T-helper 2 cell treated with Interferon-gamma antibody and Interleukin-4, amounts not matched to agents 100 ng/mL and 5 ng/mL, for 36 hours (primary cell): ENCODE data around the gene ZNF385A. TPM values are rescaled to one million over a fixed set of nuclear protein-coding genes. Genes with fewer than 3 reads are reported as not detected.

Experiments
- intact Hi-C: fragments of 100-400 bp; cut with micrococcal nuclease; formaldehyde crosslinking; loops from one replicate; pipeline ENCODE4 v1.15.1; 2023
- total RNA-seq: library from RNA; stranded (reverse); gene quantifications from 2 replicates; pipeline ENCODE4 v1.2.3, GENCODE V29; 2022

ZNF385A gene
- total RNA-seq, 1 donor from 2014 or later = 0.57 TPM

GRCh38 chr12:54416687-54417603 is 32.4 kb upstream of the ZNF385A start:
- intact Hi-C loops = loop anchor here (10.0 kb wide), 1 partner anchor 568 kb away; the partner anchor contains the start of gene TESPA1

- intact Hi-C loops = loop anchor here (10.0 kb wide), 1 partner anchor 569 kb away; the partner anchor contains the start of gene TESPA1
These were observed 30.8 kb upstream of the ZNF385A start for GRCh38 chr12:54415221-54415929.

- intact Hi-C loops = loop anchor here (2.0 to 10.0 kb wide), 5 partner anchors 15 to 571 kb away; partner anchors contain the start of genes CBX5, HNRNPA1, NCKAP1L and TESPA1
These were observed 29.0 kb upstream of the ZNF385A start for GRCh38 chr12:54413284-54414190.

- intact Hi-C loops = loop anchor here (2.0 to 10.0 kb wide), 5 partner anchors 14 to 572 kb away; partner anchors contain the start of genes CBX5, HNRNPA1, NCKAP1L and TESPA1
These were observed 28.3 kb upstream of the ZNF385A start for GRCh38 chr12:54412786-54413185.

GRCh38 chr12:54412348-54412747 is 27.8 kb upstream of the ZNF385A start:
- intact Hi-C loops = loop anchor here (2.0 to 10.0 kb wide), 5 partner anchors 14 to 572 kb away; partner anchors contain the start of genes CBX5, HNRNPA1, NCKAP1L and TESPA1

GRCh38 chr12:54411391-54412241 is 27.1 kb upstream of the ZNF385A start:
- intact Hi-C loops = loop anchor here (2.0 to 10.0 kb wide), 5 partner anchors 13 to 573 kb away; partner anchors contain the start of genes CBX5, HNRNPA1, NCKAP1L and TESPA1

GRCh38 chr12:54409267-54409666 is 24.7 kb upstream of the ZNF385A start:
- intact Hi-C loops = no loop called here

GRCh38 chr12:54407183-54407905 is 22.8 kb upstream of the ZNF385A start:
- intact Hi-C loops = no loop called here

GRCh38 chr12:54405573-54405972 is 21.0 kb upstream of the ZNF385A start:
- intact Hi-C loops = no loop called here

- intact Hi-C loops = no loop called here
These were observed 20.6 kb upstream of the ZNF385A start for GRCh38 chr12:54405106-54405505.

GRCh38 chr12:54404061-54405004 is 19.8 kb upstream of the ZNF385A start:
- intact Hi-C loops = no loop called here

GRCh38 chr12:54401119-54401518 is 16.6 kb upstream of the ZNF385A start:
- intact Hi-C loops = no loop called here

GRCh38 chr12:54398995-54399793 is 14.7 kb upstream of the ZNF385A start:
- intact Hi-C loops = loop anchor here (1.0 to 2.0 kb wide), 2 partner anchors 14 to 40 kb away; no protein-coding TSS in a partner anchor

GRCh38 chr12:54398218-54398617 is 13.7 kb upstream of the ZNF385A start:
- intact Hi-C loops = loop anchor here (2.0 kb wide), 1 partner anchor 15 kb away; no protein-coding TSS in a partner anchor

GRCh38 chr12:54397157-54397556 is 12.6 kb upstream of the ZNF385A start:
- intact Hi-C loops = no loop called here

GRCh38 chr12:54395545-54395944 is 11.0 kb upstream of the ZNF385A start:
- intact Hi-C loops = no loop called here

- intact Hi-C loops = no loop called here
These were observed 10.5 kb upstream of the ZNF385A start for GRCh38 chr12:54394986-54395385.
